Sigmoid colon (tissue), 7 donors: Measurements from ENCODE around the gene NID2. TPM values are rescaled to one million over a fixed set of nuclear protein-coding genes. Genes with fewer than 3 reads are reported as not detected.

Source experiments
- DNase-seq: peaks from one replicate; pipeline ENCODE4 v3.0.0-alpha.2; 2019
- H3K27ac ChIP-seq, 4 donors: fragments of 200-600 bp; sonication (generic); one replicate each; pipeline ENCODE4 v1.5.1; 2016 to 2019; ENCODE audit warnings: mild to moderate bottlenecking in 1 of 4
- H3K27me3 ChIP-seq, 3 donors: fragments of 200-600 bp; sonication (generic); one replicate each; pipeline ENCODE4 v1.5.1; 2019; ENCODE audit warnings: mild to moderate bottlenecking in 1 of 3
- H3K36me3 ChIP-seq, 4 donors: fragments of 200-600 bp; sonication (generic); one replicate each; pipeline ENCODE4 v1.5.1; 2016 to 2019
- H3K4me1 ChIP-seq, 4 donors: fragments of 200-600 bp; sonication (generic); one replicate each; pipeline ENCODE4 v1.5.1; 2017 to 2019
- H3K4me3 ChIP-seq, 4 donors: fragments of 200-600 bp; sonication (generic); one replicate each; pipeline ENCODE4 v1.5.1; 2017 to 2019; ENCODE audit warnings: mild to moderate bottlenecking in 2 of 4, moderate library complexity in 1 of 4
- H3K9me3 ChIP-seq, 4 donors: fragments of 200-600 bp in 3 of 4; sonication (generic) in 3 of 4; one replicate each; pipeline versions ENCODE4 v1.5.1 to v1.6.1; 2013 to 2019
- CTCF ChIP-seq, 4 experiments: fragments of 450-650 bp in 3 of 4; fragments of 200-600 bp in 1 of 4; IDR thresholded peaks; one replicate each; pipeline ENCODE4 v1.5.1; 2016 to 2019; ENCODE audit warnings: antibody characterized with exemption in 4 of 4, mild to moderate bottlenecking in 3 of 4, moderate library complexity in 2 of 4
- EP300 ChIP-seq, 4 donors: sonication (generic); formaldehyde crosslinking; IDR thresholded peaks; one replicate each; pipeline ENCODE4 v1.6.1; 2017; ENCODE audit warnings: antibody characterized with exemption in 4 of 4
- POLR2A ChIP-seq, 2 donors: fragments of 450-650 bp; IDR thresholded peaks; one replicate each; pipeline ENCODE4 v1.6.1; 2016; ENCODE audit warnings: antibody characterized with exemption in 2 of 2, mild to moderate bottlenecking in 2 of 2, moderate library complexity in 2 of 2
- POLR2AphosphoS5 ChIP-seq, 4 donors: sonication (generic); formaldehyde crosslinking; IDR thresholded peaks; one replicate each; pipeline ENCODE4 v1.6.1; 2017; ENCODE audit warnings: antibody characterized with exemption in 4 of 4
- WGBS, 2 donors: extraction: QIAGEN DNeasy Blood & Tissue Kit; methylation state at CpG; one replicate each; pipeline ENCODE4 v1.1.7; 2013; 5-methylcytosine and 5-hydroxymethylcytosine counted together
- intact Hi-C: fragments of 100-400 bp; cut with DNase I; formaldehyde crosslinking; loops from one replicate; pipeline ENCODE4 v1.15.1; 2023
- polyA plus RNA-seq, 3 donors: library from polyadenylated mRNA; stranded (reverse); fragments of 200-250 nt; gene quantifications; one replicate each; pipeline ENCODE4 v1.2.3, GENCODE V29; 2013
- total RNA-seq, 4 donors: library from RNA; depleted of rRNA; stranded (reverse); fragments of >200 nt; gene quantifications; one replicate each; pipeline ENCODE4 v1.1.0, GENCODE V29; 2016
- donor health status: healthy with polysubstance abuse.
- donor health status: Bipolar disorder and iron deficiency.
- donor health status: healthy.

Gene NID2
- total and polyA plus RNA-seq, 7 donors = 0.46 to 52.9 (median 26.4) TPM

- Histone ChIP-seq H3K36me3 (peaks cover 3 to 71% (median 19%) of the 10 kb centered on the region in 4 donors), H3K9me3 (no peaks in the 10 kb centered on the region), H3K27me3 (no peaks in the 10 kb centered on the region), H3K4me1 (peaks cover 0 to 22% (median 20%) of the 10 kb centered on the region in 4 donors), H3K4me3 (no peak overlapping the region), H3K27ac (no peak overlapping the region)
- WGBS, 2 donors = 94 to 95% methylated on average over 7 of the region's 7 CpGs
- TF ChIP-seq POLR2A (IDR thresholded peaks at IDR 0.05) (no peak), CTCF (IDR thresholded peaks at IDR 0.05) (no peak), EP300 (IDR thresholded peaks at IDR 0.05) (no peak), POLR2AphosphoS5 (IDR thresholded peaks at IDR 0.05) (no peak)
- DNase-seq = no peak
- intact Hi-C loops = no loop called here
These were observed 29.6 kb downstream of the NID2 start for GRCh38 chr14:52039124-52039815.

GRCh38 chr14:52033101-52033642 lies 35.7 kb downstream of the NID2 start:
- no peaks in the 10 kb centered on the region for H3K9me3 ChIP-seq
- no peak for DNase-seq
- no peak for TF ChIP-seq POLR2A (IDR thresholded peaks at IDR 0.05)
- TF ChIP-seq CTCF (IDR thresholded peaks at IDR 0.05) = no peak
- no peak for TF ChIP-seq EP300 (IDR thresholded peaks at IDR 0.05)
- no peak for TF ChIP-seq POLR2AphosphoS5 (IDR thresholded peaks at IDR 0.05)
- no peaks in the 10 kb centered on the region for H3K27me3 ChIP-seq
- peak overlapping the region in 3 of 4 donors; percentile 16 to 54 (median 52) for H3K27ac ChIP-seq
- intact Hi-C loops = no loop called here
- 61 to 66% methylated on average over 10 of the region's 10 CpGs for WGBS, 2 donors
- H3K36me3 ChIP-seq = peaks cover 0 to 37% (median 6%) of the 10 kb centered on the region in 4 donors
- no peak overlapping the region for H3K4me3 ChIP-seq
- peaks cover 0 to 22% (median 14%) of the 10 kb centered on the region in 4 donors for H3K4me1 ChIP-seq

- DNase-seq = no peak
- peaks cover 0 to 37% (median 2%) of the 10 kb centered on the region in 4 donors for H3K36me3 ChIP-seq
- H3K4me1 ChIP-seq = peaks cover 0 to 22% (median 14%) of the 10 kb centered on the region in 4 donors
- H3K27ac ChIP-seq = peak overlapping the region in 2 of 4 donors; percentile 52 to 54
- intact Hi-C loops = no loop called here
- TF ChIP-seq POLR2A (IDR thresholded peaks at IDR 0.05) (no peak), CTCF (IDR thresholded peaks at IDR 0.05) (no peak), EP300 (IDR thresholded peaks at IDR 0.05) (no peak), POLR2AphosphoS5 (IDR thresholded peaks at IDR 0.05) (no peak)
- WGBS, 2 donors = 64 to 78% methylated on average over 7 of the region's 7 CpGs
- no peaks in the 10 kb centered on the region for H3K27me3 ChIP-seq
- H3K9me3 ChIP-seq = no peaks in the 10 kb centered on the region
- H3K4me3 ChIP-seq = no peak overlapping the region
These were observed 36.6 kb downstream of the NID2 start for GRCh38 chr14:52032204-52032801.

GRCh38 chr14:52031781-52032180 lies 37.1 kb downstream of the NID2 start:
- peak overlapping the region in 2 of 4 donors; percentile 52 to 54 for H3K27ac ChIP-seq
- no peaks in the 10 kb centered on the region for H3K9me3 ChIP-seq
- no peak for DNase-seq

GRCh38 chr14:52029881-52030280 lies 39.0 kb downstream of the NID2 start:
- DNase-seq = no peak
- intact Hi-C loops = no loop called here
- no peaks in the 10 kb centered on the region for H3K27me3 ChIP-seq
- no peak overlapping the region for H3K4me3 ChIP-seq
- peaks cover 0 to 22% (median 14%) of the 10 kb centered on the region in 4 donors for H3K4me1 ChIP-seq
- 86 to 88% methylated on average over 1 of the region's 1 CpG for WGBS, 2 donors
- TF ChIP-seq CTCF (IDR thresholded peaks at IDR 0.05) (no peak), POLR2A (IDR thresholded peaks at IDR 0.05) (no peak), POLR2AphosphoS5 (IDR thresholded peaks at IDR 0.05) (no peak), EP300 (IDR thresholded peaks at IDR 0.05) (no peak)
- H3K9me3 ChIP-seq = no peaks in the 10 kb centered on the region
- H3K36me3 ChIP-seq = peaks cover 0 to 38% (median 2%) of the 10 kb centered on the region in 4 donors
- no peak overlapping the region for H3K27ac ChIP-seq

More at GRCh38 chr14:52031781-52032180, 37.1 kb downstream of the NID2 start:
- Histone ChIP-seq H3K4me1 (peaks cover 0 to 22% (median 14%) of the 10 kb centered on the region in 4 donors), H3K36me3 (peaks cover 0 to 37% (median 2%) of the 10 kb centered on the region in 4 donors), H3K4me3 (no peak overlapping the region), H3K27me3 (no peaks in the 10 kb centered on the region)
- intact Hi-C loops = no loop called here
- WGBS, 2 donors = 79 to 86% methylated on average over 3 of the region's 3 CpGs
- TF ChIP-seq EP300 (IDR thresholded peaks at IDR 0.05) = no peak
- TF ChIP-seq POLR2AphosphoS5 (IDR thresholded peaks at IDR 0.05) = peak in 1 of 4 donors; percentile 29
